Measurements from ENCODE around the gene RNF11. TPM values are rescaled to one million over a fixed set of nuclear protein-coding genes. Genes with fewer than 3 reads are reported as not detected.

Gene RNF11
- total and polyA plus RNA-seq, 2 of the 8 experiments (the other 6 are each of a cell fraction or from before 2014, with no cell fraction given), result 49.6 to 54.2 TPM

DNA sequence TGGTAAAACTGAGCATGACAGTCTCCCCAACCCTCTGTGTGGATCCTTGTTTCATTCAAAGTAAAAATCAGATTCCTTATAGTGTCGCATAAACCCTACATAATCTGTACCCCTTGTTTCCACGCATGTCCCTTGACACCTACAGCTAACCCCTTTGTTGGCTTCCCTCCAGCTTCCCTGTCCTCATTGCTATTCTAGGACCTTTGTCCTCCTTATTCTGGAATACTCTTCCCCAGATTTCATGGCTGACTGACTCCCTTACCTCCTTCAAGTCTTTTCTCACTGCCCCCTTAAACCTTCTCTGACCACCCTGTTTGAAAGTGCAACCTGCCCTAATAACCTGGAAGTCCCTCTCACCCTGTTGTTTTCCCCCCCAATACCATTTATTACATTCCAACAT is 4.0 kb downstream of the RNF11 start:
- H3K18ac ChIP-seq (ENCODE audit: extremely low read depth, low read length), result no peak overlapping the region
- no peaks in the 10 kb centered on the region; a peak in 1 of 7 replicates for H3K27me3 ChIP-seq (replicated peaks in 1 of 4; ENCODE audit: control insufficient read depth in 3 of 4, extremely low read depth in 1 of 4, insufficient read depth in 3 of 4, low read length in 3 of 4)
- H2BK20ac ChIP-seq (ENCODE audit: low read length), result no peak overlapping the region
- no peak overlapping the region for H2BK120ac ChIP-seq (replicated peaks; ENCODE audit: low read depth, low read length)
- no peak overlapping the region for H4K8ac ChIP-seq (ENCODE audit: extremely low read depth, insufficient read depth, low read length)
- H3K4me3 ChIP-seq (ENCODE audit: extremely low read depth in 1 of 4, insufficient read depth in 2 of 4, low read depth in 3 of 4, low read length in 4 of 4), result no peak overlapping the region
- peaks cover 5% of the 10 kb centered on the region; the same call in 1 of the 2 replicates for H3K23me2 ChIP-seq (ENCODE audit: low read depth, low read length)
- peaks cover 6% of the 10 kb centered on the region for H3K79me1 ChIP-seq (ENCODE audit: low read depth, low read length)
- peaks cover 3 to 11% of the 10 kb centered on the region in 2 experiments for H4K20me1 ChIP-seq (replicated peaks in 1 of 2; ENCODE audit: control insufficient read depth in 1 of 2, insufficient read depth in 2 of 2, low read length in 2 of 2)
- no peak overlapping the region for H4K5ac ChIP-seq (ENCODE audit: insufficient read length, low read depth, low read length)
- no peak overlapping the region for H2BK15ac ChIP-seq (ENCODE audit: low read length)
- H3K27ac ChIP-seq (ENCODE audit: low read depth, low read length), result no peak overlapping the region
- peak in 1 of 2 experiments; percentile 16 for DNase-seq (ENCODE audit: low read depth in 1 of 2, low spot score in 2 of 2)
- H3K36me3 ChIP-seq (ENCODE audit: control insufficient read depth in 2 of 4, insufficient read depth in 4 of 4, low read length in 3 of 4), result no peaks in the 10 kb centered on the region; a peak in 1 of 8 replicates
- no peak overlapping the region for H2AFZ ChIP-seq (ENCODE audit: low read length)
- no peak overlapping the region for H4K91ac ChIP-seq (replicated peaks; ENCODE audit: insufficient read length, low read length)
- no peak overlapping the region for H3K56ac ChIP-seq (replicated peaks; ENCODE audit: insufficient read length, low read depth, low read length)
- no peak overlapping the region for H2AK5ac ChIP-seq (ENCODE audit: low read depth, low read length)
- H3K79me2 ChIP-seq (ENCODE audit: control insufficient read depth in 1 of 2, insufficient read depth in 2 of 2, low read length in 2 of 2), result peaks cover 7 to 85% of the 10 kb centered on the region in 2 experiments; a peak in 3 of 4 replicates
- FAIRE-seq, result no peak
- no peak overlapping the region for H2BK5ac ChIP-seq (ENCODE audit: low read depth, low read length)
- no peak overlapping the region for H2BK12ac ChIP-seq (ENCODE audit: low read depth, low read length)
- H3K9me3 ChIP-seq (ENCODE audit: insufficient read depth in 2 of 2, low read depth in 1 of 2, low read length in 1 of 2), result no peaks in the 10 kb centered on the region
- peaks cover 0 to 4% (median 3%) of the 10 kb centered on the region in 4 experiments; a peak in 6 of 7 replicates for H3K4me1 ChIP-seq (replicated peaks in 1 of 4; ENCODE audit: control insufficient read depth in 3 of 4, insufficient read depth in 4 of 4, low read length in 3 of 4)
- POLR2A ChIA-PET (ENCODE audit: partially characterized antibody), result no interaction called here
- H3K4me2 ChIP-seq (ENCODE audit: insufficient read depth in 1 of 2, low read depth in 2 of 2, low read length in 2 of 2), result no peak overlapping the region
- 82% methylated on average over 2 of the region's 2 CpGs; no CpG with 5 or more reads in 1 of the 2 experiments for WGBS, 2 experiments (ENCODE audit: extremely low coverage in 1 of 2, insufficient coverage in 1 of 2, insufficient read length in 1 of 2, insufficient replicate concordance in 2 of 2, low coverage in 1 of 2, low lambda C conversion rate in 2 of 2, missing lambda C conversion rate in 1 of 2)
- CTCF ChIA-PET (ENCODE audit: partially characterized antibody), result no interaction called here
- H3K9ac ChIP-seq (replicated peaks in 1 of 4; ENCODE audit: extremely low read depth in 1 of 4, low read depth in 3 of 4, low read length in 3 of 4), result no peak overlapping the region
- no peak overlapping the region for H3K14ac ChIP-seq (ENCODE audit: insufficient read length)
- H3K4ac ChIP-seq (replicated peaks; ENCODE audit: insufficient read length, low read depth, low read length), result no peak overlapping the region
- no peak overlapping the region for H3K23ac ChIP-seq (ENCODE audit: insufficient read length)
- no peak for TF ChIP-seq ASH2L (IDR thresholded peaks at IDR 0.05; ENCODE audit: low read length)
- no peak for TF ChIP-seq JUN (IDR thresholded peaks at IDR 0.05; ENCODE audit: low read depth, low read length)
- no peak for TF ChIP-seq YY1 (IDR thresholded peaks at IDR 0.05; ENCODE audit: low read depth, low read length)
- TF ChIP-seq CBX5 (IDR thresholded peaks at IDR 0.05; ENCODE audit: low read depth, low read length), result no peak
- TF ChIP-seq SIX5 (IDR thresholded peaks at IDR 0.05; ENCODE audit: low read depth, low read length), result no peak
- no peak for TF ChIP-seq TAF1 (IDR thresholded peaks at IDR 0.05; ENCODE audit: low read depth, low read length)
- no peak for TF ChIP-seq SP2 (IDR thresholded peaks at IDR 0.05; ENCODE audit: low read length)
- TF ChIP-seq CHD1 (IDR thresholded peaks at IDR 0.05; ENCODE audit: low read depth, low read length), result no peak
- TF ChIP-seq FOSL1 (IDR thresholded peaks at IDR 0.05; ENCODE audit: insufficient read depth, low read depth, low read length), result no peak
- TF ChIP-seq KDM1A (IDR thresholded peaks at IDR 0.05; ENCODE audit: borderline replicate concordance, low read length), result no peak
- no peak for TF ChIP-seq RBBP5 (IDR thresholded peaks at IDR 0.05; ENCODE audit: borderline replicate concordance, low read depth, low read length)
- no peak for TF ChIP-seq TCF12 (IDR thresholded peaks at IDR 0.05; ENCODE audit: low read depth, low read length)
- TF ChIP-seq GABPA (IDR thresholded peaks at IDR 0.05; ENCODE audit: borderline replicate concordance, insufficient read depth, low read length), result no peak
- no peak for TF ChIP-seq BCL11A (IDR thresholded peaks at IDR 0.05; ENCODE audit: low read depth in 2 of 2, low read length in 2 of 2)
- no peak for TF ChIP-seq POLR2A (IDR thresholded peaks at IDR 0.05; ENCODE audit: control extremely low read depth in 1 of 2, low read depth in 2 of 2, low read length in 2 of 2)
- TF ChIP-seq GTF2F1 (IDR thresholded peaks at IDR 0.05; ENCODE audit: borderline replicate concordance, low read depth, low read length), result no peak
- TF ChIP-seq SUZ12 (IDR thresholded peaks at IDR 0.05; ENCODE audit: low read length), result no peak
